PC-9 (cell line): ENCODE measurements around the gene RMI1. TPM values are rescaled to one million over a fixed set of nuclear protein-coding genes. Genes with fewer than 3 reads are reported as not detected.

Source experiments
- Bru-seq: library from RNA; stranded (reverse); fragments of 400-500 nt; gene quantifications from one replicate; lab custom pipeline; 2021; lab: Mats Ljungman, UMichigan
- BruChase-seq, 2 experiments: library from RNA; stranded (reverse); fragments of 400-500 nt; gene quantifications; one replicate each; lab custom pipeline; 2021; lab: Mats Ljungman, UMichigan
- BruUV-seq: library from RNA; stranded (reverse); fragments of 400-500 nt; replicated peaks from 2 replicates; lab custom pipeline; 2021; lab: Mats Ljungman, UMichigan
- CTCF ChIA-PET: fragments of 300-600 bp; sonication (Branson Sonifier 250); formaldehyde crosslinking; loops from one replicate; lab custom pipeline; 2022; ENCODE audit warnings: antibody characterized with exemption; lab: Charles Lee
- POLR2A ChIA-PET: fragments of 300-600 bp; sonication (Branson Sonifier 250); formaldehyde crosslinking; loops from one replicate; lab custom pipeline; 2022; ENCODE audit warnings: antibody characterized with exemption; ENCODE audit not compliant: unreplicated experiment; lab: Charles Lee
- DNase-seq, 2 experiments: peaks; one replicate each; pipeline versions ENCODE4 v3.0.0 to v3.0.0-alpha.2; 2015 to 2022; ENCODE audit warnings: mixed read lengths in 1 of 2
- H2AFZ ChIP-seq: fragments of 200-600 bp; sonication (generic); 2 replicates; pipeline ENCODE4 v1.8.1; 2017; ENCODE audit warnings: antibody characterized with exemption
- H3F3A ChIP-seq: fragments of 200-600 bp; sonication (generic); 2 replicates; pipeline ENCODE4 v1.8.1; 2017; ENCODE audit warnings: antibody characterized with exemption, mild to moderate bottlenecking, low read depth; ENCODE audit not compliant: insufficient read depth
- H3K27ac ChIP-seq: fragments of 200-600 bp; sonication (generic); 2 replicates; pipeline ENCODE4 v1.6.1; 2016; ENCODE audit warnings: mixed run types
- H3K27me3 ChIP-seq: fragments of 200-600 bp; sonication (generic); 2 replicates; pipeline ENCODE4 v1.6.1; 2016; ENCODE audit warnings: low read depth, mixed run types; ENCODE audit not compliant: insufficient read depth
- H3K36me3 ChIP-seq: fragments of 200-600 bp; sonication (generic); 2 replicates; pipeline ENCODE4 v1.6.1; 2016; ENCODE audit warnings: low read depth, mixed run types
- H3K4me1 ChIP-seq: fragments of 200-600 bp; sonication (generic); replicated peaks from 2 replicates; pipeline ENCODE4 v1.6.1; 2016; ENCODE audit warnings: mixed run types; ENCODE audit not compliant: insufficient read depth
- H3K4me2 ChIP-seq: fragments of 200-600 bp; sonication (generic); 2 replicates; pipeline ENCODE4 v1.6.1; 2017; ENCODE audit warnings: mixed run types
- H3K4me3 ChIP-seq: fragments of 200-600 bp; sonication (generic); 2 replicates; pipeline ENCODE4 v1.6.1; 2016; ENCODE audit warnings: mixed run types
- H3K79me2 ChIP-seq: fragments of 200-600 bp; sonication (generic); 2 replicates; pipeline ENCODE4 v1.6.1; 2017; ENCODE audit warnings: low read depth, mixed run types
- H3K9me2 ChIP-seq: fragments of 200-600 bp; sonication (generic); 2 replicates; pipeline ENCODE4 v1.8.1; 2017; ENCODE audit warnings: mild to moderate bottlenecking; ENCODE audit not compliant: insufficient read depth
- H3K9me3 ChIP-seq: fragments of 200-600 bp; sonication (generic); 2 replicates; pipeline ENCODE4 v1.8.1; 2016; ENCODE audit warnings: low read depth; ENCODE audit not compliant: insufficient read depth
- H4K20me1 ChIP-seq: fragments of 200-600 bp; sonication (generic); 2 replicates; pipeline ENCODE4 v1.8.1; 2017; ENCODE audit not compliant: insufficient read depth
- EZH2 ChIP-seq: fragments of 200-600 bp; sonication (generic); IDR thresholded peaks from 2 replicates; pipeline ENCODE4 v1.8.0; 2017; ENCODE audit warnings: antibody characterized with exemption, low read depth
- intact Hi-C: fragments of 100-400 bp; cut with micrococcal nuclease; formaldehyde crosslinking; loops from one replicate; pipeline ENCODE4 v1.10.0; 2022; ENCODE audit not compliant: unreplicated experiment
- long read RNA-seq: library from polyadenylated mRNA; stranded (forward); transcript quantifications from one replicate; pipeline ENCODE4 v2.0.0, GENCODE V29; 2022
- total RNA-seq: library from RNA; stranded (reverse); gene quantifications from 2 replicates; pipeline ENCODE4 v1.2.3, GENCODE V29; 2021
- TF ChIP-seq, protein P1 (sequence below): fragments of 200-600 bp; sonication (generic); conservative IDR thresholded peaks from 2 replicates; pipeline ENCODE4 v1.6.1; 2017; ENCODE audit warnings: mixed run types, antibody characterized with exemption, mild to moderate bottlenecking, moderate library complexity

The RMI1 gene
- total RNA-seq (13.9 and 19.2 TPM in 2 replicates), Bru-seq, nascent RNA (percentile 91 among the genes with signal in this experiment), BruChase-seq, experiment 1, labeled RNA remaining after a 2-hour chase (percentile 84 among the genes with signal in this experiment), BruChase-seq, experiment 2, labeled RNA remaining after a 6-hour chase (percentile 80 among the genes with signal in this experiment)
- long read RNA-seq, transcript RMI1-202 (3 exons, 1,553 nt), result major isoform, 11 of 15 reads
- long read RNA-seq, partial matches to known transcripts, result 0 of 15 reads
- long read RNA-seq, other reads (novel, unspliced or antisense), result 3 of 15 reads

DNA sequence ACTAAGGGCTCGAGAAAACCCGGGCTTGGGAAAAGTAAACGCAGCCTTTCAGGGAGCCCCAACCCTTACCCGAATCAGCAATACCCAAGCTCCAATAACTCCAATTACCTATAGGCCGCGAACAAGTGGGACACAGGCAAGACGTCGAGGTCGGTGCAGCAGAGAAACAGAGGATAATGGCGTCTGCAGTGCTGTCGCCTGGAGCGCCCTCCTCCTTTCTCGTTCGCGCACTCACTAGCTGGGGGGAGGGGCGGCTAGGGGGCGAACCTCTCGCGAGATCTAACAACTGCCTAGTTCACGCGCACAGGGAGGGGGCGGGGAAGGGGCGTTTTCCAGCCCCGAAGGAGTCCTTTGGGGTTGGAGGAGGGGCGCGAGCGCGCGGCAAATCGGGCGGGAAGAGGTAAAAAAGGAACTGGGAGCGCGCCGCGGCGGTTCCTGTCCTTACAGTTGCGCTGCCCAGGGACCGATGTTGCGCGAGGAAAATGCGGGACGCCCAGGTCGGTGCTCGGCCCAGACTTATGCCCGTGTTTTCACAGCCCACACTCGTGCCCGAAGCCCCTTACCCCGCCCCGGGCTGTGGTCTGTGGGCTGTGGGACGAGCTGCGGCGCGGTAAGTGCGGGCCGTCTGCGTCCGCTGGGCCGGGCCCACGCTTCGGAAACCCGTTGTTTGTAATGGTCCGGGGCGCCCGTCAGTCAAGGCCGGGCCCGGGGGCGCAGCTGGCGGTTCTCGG is at the start of gene RMI1:
TSS of gene RMI1 (plus strand) at position 411 of the 731 bp plus-strand sequence. CDS start 20,182 bp downstream, outside the sequence.
- peak within 1 kb of the TSS; percentile 94 for H3K27ac ChIP-seq
- peak within 1 kb of the TSS; percentile 91 for H3K4me2 ChIP-seq
- peaks cover 37% of the 10 kb centered on the region for H3K36me3 ChIP-seq
- CTCF ChIA-PET, result no interaction called here
- peaks cover 94% of the 10 kb centered on the region for H3K79me2 ChIP-seq
- peaks cover 38% of the 10 kb centered on the region for H4K20me1 ChIP-seq
- peaks cover 34% of the 10 kb centered on the region for H3F3A ChIP-seq
- H3K9me2 ChIP-seq, result no peaks in the 10 kb centered on the region
- POLR2A ChIA-PET, result interaction anchor here (0.6 to 0.9 kb wide), 7 partner anchors 31 to 954 kb away, joined by 4 to 16 read pairs (median 5); no protein-coding TSS in a partner anchor
- peak within 1 kb of the TSS; percentile 94 for H2AFZ ChIP-seq
- no peaks in the 10 kb centered on the region for H3K27me3 ChIP-seq
- intact Hi-C loops, result loop anchor here (1.0 to 5.0 kb wide), 6 partner anchors 24 to 282 kb away; partner anchors contain the start of gene KIF27
- peak; percentile 91 to 97 for DNase-seq
- BruUV-seq, result TSS peak; percentile 76
- no peaks in the 10 kb centered on the region for H3K9me3 ChIP-seq
- H3K4me3 ChIP-seq, result peak within 1 kb of the TSS; percentile 98
- no peak for TF ChIP-seq EZH2
- TF ChIP-seq, protein P1, sequence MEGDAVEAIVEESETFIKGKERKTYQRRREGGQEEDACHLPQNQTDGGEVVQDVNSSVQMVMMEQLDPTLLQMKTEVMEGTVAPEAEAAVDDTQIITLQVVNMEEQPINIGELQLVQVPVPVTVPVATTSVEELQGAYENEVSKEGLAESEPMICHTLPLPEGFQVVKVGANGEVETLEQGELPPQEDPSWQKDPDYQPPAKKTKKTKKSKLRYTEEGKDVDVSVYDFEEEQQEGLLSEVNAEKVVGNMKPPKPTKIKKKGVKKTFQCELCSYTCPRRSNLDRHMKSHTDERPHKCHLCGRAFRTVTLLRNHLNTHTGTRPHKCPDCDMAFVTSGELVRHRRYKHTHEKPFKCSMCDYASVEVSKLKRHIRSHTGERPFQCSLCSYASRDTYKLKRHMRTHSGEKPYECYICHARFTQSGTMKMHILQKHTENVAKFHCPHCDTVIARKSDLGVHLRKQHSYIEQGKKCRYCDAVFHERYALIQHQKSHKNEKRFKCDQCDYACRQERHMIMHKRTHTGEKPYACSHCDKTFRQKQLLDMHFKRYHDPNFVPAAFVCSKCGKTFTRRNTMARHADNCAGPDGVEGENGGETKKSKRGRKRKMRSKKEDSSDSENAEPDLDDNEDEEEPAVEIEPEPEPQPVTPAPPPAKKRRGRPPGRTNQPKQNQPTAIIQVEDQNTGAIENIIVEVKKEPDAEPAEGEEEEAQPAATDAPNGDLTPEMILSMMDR, result no peak
- peaks cover 26% of the 10 kb centered on the region for H3K4me1 ChIP-seq

DNA sequence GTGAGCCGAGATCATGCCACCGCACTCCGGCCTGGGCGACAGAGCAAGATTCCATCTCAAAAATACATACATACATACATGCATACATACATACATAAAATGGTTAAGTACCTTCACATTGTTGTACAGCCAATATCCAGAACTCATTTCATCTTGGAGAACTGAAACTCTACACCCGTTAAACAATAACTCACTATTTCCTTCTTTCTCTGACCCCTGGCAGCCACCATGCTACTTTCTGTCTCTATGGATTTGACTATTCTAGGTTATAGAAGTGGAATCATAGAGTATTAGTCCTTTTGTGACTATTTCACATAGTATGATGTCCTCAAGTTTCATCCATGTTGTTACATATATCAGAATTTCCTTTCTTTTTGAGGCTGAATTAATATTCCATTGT is 49.7 kb upstream of the RMI1 start:
- H3K36me3 ChIP-seq, result no peaks in the 10 kb centered on the region
- H3K79me2 ChIP-seq, result no peaks in the 10 kb centered on the region
- no TSS peak for BruUV-seq
- ChIA-PET POLR2A (no interaction called here), CTCF (interaction anchor here (1.2 kb wide), 1 partner anchor 330 kb away, joined by 4 read pairs; no protein-coding TSS in a partner anchor)
- DNase-seq, result no peak
- H3K27me3 ChIP-seq, result no peaks in the 10 kb centered on the region
- H4K20me1 ChIP-seq, result no peaks in the 10 kb centered on the region
- no peaks in the 10 kb centered on the region for H3K9me2 ChIP-seq
- H3F3A ChIP-seq, result peaks cover 14% of the 10 kb centered on the region; the same call in 1 of the 2 replicates
- H3K27ac ChIP-seq, result no peak overlapping the region
- H2AFZ ChIP-seq, result no peak overlapping the region
- H3K4me1 ChIP-seq, result peaks cover 23% of the 10 kb centered on the region
- H3K9me3 ChIP-seq, result no peaks in the 10 kb centered on the region
- no peak overlapping the region for H3K4me3 ChIP-seq
- intact Hi-C loops, result no loop called here
- H3K4me2 ChIP-seq, result no peak overlapping the region
- TF ChIP-seq, protein P1, result no peak
- no peak for TF ChIP-seq EZH2

DNA sequence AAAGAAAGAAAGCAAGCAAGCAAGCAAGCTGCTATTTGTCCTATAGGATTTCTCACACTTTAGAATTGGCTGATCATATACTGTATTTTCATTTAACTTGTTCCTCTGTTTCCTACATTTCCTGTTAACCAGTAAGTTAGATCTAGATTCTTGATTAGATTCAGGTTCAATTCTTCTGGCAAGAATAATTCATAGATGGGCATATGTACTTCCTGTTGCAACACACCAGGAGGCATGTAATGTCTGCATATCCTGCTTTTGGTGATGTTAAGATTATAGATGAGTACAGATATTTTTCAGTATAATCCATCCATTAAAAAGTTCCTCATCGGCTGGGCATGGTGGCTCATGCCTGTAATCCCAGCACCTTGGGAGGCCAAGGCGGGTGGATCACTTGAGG is 48.6 kb upstream of the RMI1 start:
- H2AFZ ChIP-seq, result no peak overlapping the region
- no peak for TF ChIP-seq EZH2
- TF ChIP-seq, protein P1, result no peak
- BruUV-seq, result no TSS peak
- no peak overlapping the region for H3K4me3 ChIP-seq
- no peaks in the 10 kb centered on the region for H3K79me2 ChIP-seq
- ChIA-PET POLR2A (no interaction called here), CTCF (no interaction called here)
- H3K9me3 ChIP-seq, result no peaks in the 10 kb centered on the region
- no peak overlapping the region for H3K4me2 ChIP-seq
- H4K20me1 ChIP-seq, result no peaks in the 10 kb centered on the region
- peak in 1 of 2 experiments; percentile 45 for DNase-seq
- intact Hi-C loops, result no loop called here
- H3K27me3 ChIP-seq, result no peaks in the 10 kb centered on the region
- no peaks in the 10 kb centered on the region for H3K9me2 ChIP-seq
- H3K4me1 ChIP-seq, result peaks cover 23% of the 10 kb centered on the region
- H3F3A ChIP-seq, result peaks cover 14% of the 10 kb centered on the region; the same call in 1 of the 2 replicates
- no peak overlapping the region for H3K27ac ChIP-seq
- no peaks in the 10 kb centered on the region for H3K36me3 ChIP-seq
